ENCODE measurements around the gene INO80C.

GRCh38 chr18:35479911-35480586 is 17.7 kb downstream of the INO80C start:
- TF ChIP-seq CTCF (IDR thresholded peaks at IDR 0.05; ENCODE audit: low read depth, low read length, poor library complexity, severe bottlenecking) (no peak), EZH2phosphoT487 (IDR thresholded peaks at IDR 0.05; ENCODE audit: borderline replicate concordance, low read length) (no peak)
